Neuronal stem cell (in vitro differentiated cells): Measurements from ENCODE around the gene NRDE2. TPM values are rescaled to one million over a fixed set of nuclear protein-coding genes. Genes with fewer than 3 reads are reported as not detected.
A peak's percentile ranks its signal among the peaks of the same experiment; 100 is the strongest.

Experiments
- DNase-seq: peaks from one replicate; pipeline ENCODE4 v3.0.0-alpha.2; 2013; ENCODE audit warnings: low spot score
- H2AFZ ChIP-seq: one replicate; pipeline ENCODE4 v1.6.1; 2013; ENCODE audit warnings: mild to moderate bottlenecking, low read length, inconsistent platforms
- H2AK5ac ChIP-seq: 2 replicates; pipeline ENCODE4 v1.6.1; 2013; ENCODE audit warnings: low read depth, mild to moderate bottlenecking, inconsistent platforms, low read length, moderate library complexity, mixed read lengths
- H2BK120ac ChIP-seq: 2 replicates; pipeline ENCODE4 v1.6.1; 2013; ENCODE audit warnings: low read depth, mild to moderate bottlenecking, inconsistent platforms, low read length, moderate library complexity, mixed read lengths
- H2BK12ac ChIP-seq: one replicate; pipeline ENCODE4 v1.6.1; 2013; ENCODE audit warnings: low read length, inconsistent platforms
- H2BK15ac ChIP-seq: 2 replicates; pipeline ENCODE4 v1.6.1; 2013; ENCODE audit warnings: mild to moderate bottlenecking, low read length, inconsistent platforms, mixed read lengths
- H2BK5ac ChIP-seq: one replicate; pipeline ENCODE4 v1.6.1; 2013; ENCODE audit warnings: inconsistent platforms, mild to moderate bottlenecking, low read length, moderate library complexity
- H3K14ac ChIP-seq: one replicate; pipeline ENCODE4 v1.6.1; 2013; ENCODE audit warnings: low read length, inconsistent platforms
- H3K18ac ChIP-seq: 2 replicates; pipeline ENCODE4 v1.6.1; 2013; ENCODE audit warnings: low read length, inconsistent platforms
- H3K23ac ChIP-seq: 2 replicates; pipeline ENCODE4 v1.6.1; 2013; ENCODE audit warnings: low read depth, mild to moderate bottlenecking, mixed read lengths, low read length, inconsistent platforms; ENCODE audit not compliant: poor library complexity
- H3K27ac ChIP-seq: replicated peaks from 3 replicates; pipeline ENCODE4 v1.5.1; 2013; ENCODE audit warnings: low read length, inconsistent platforms
- H3K27me3 ChIP-seq, 3 experiments: 2 replicates each; pipeline ENCODE4 v1.6.1; 2013; ENCODE audit warnings: low read length in 3 of 3, mild to moderate bottlenecking in 2 of 3, inconsistent platforms in 1 of 3, low read depth in 1 of 3, mixed read lengths in 1 of 3, moderate library complexity in 1 of 3; ENCODE audit not compliant: control insufficient read depth in 3 of 3, insufficient read depth in 3 of 3
- H3K36me3 ChIP-seq, 2 donors: replicated peaks in 1 of 2; 2 replicates each; pipeline ENCODE4 v1.6.1; 2013; ENCODE audit warnings: low read length in 2 of 2; ENCODE audit not compliant: control insufficient read depth in 2 of 2, insufficient read depth in 2 of 2
- H3K4ac ChIP-seq: 2 replicates; pipeline ENCODE4 v1.6.1; 2013; ENCODE audit warnings: inconsistent platforms, mild to moderate bottlenecking, low read length, moderate library complexity
- H3K4me1 ChIP-seq, 2 donors: 1 replicate in 1 of 2; 2 replicates in 1 of 2; pipeline ENCODE4 v1.6.1; 2013; ENCODE audit warnings: low read length in 2 of 2, low read depth in 1 of 2; ENCODE audit not compliant: control insufficient read depth in 2 of 2, insufficient read depth in 1 of 2
- H3K4me2 ChIP-seq: one replicate; pipeline ENCODE4 v1.6.1; 2013; ENCODE audit warnings: mild to moderate bottlenecking, low read length, inconsistent platforms; ENCODE audit not compliant: insufficient read depth, poor library complexity, severe bottlenecking
- H3K4me3 ChIP-seq, 2 donors: 2 replicates each; pipeline ENCODE4 v1.5.1; 2013; ENCODE audit warnings: low read length in 2 of 2, mild to moderate bottlenecking in 2 of 2, inconsistent platforms in 1 of 2, moderate library complexity in 1 of 2
- H3K79me1 ChIP-seq: one replicate; pipeline ENCODE4 v1.6.1; 2013; ENCODE audit warnings: low read depth, mild to moderate bottlenecking, inconsistent platforms, low read length, moderate library complexity
- H3K9ac ChIP-seq: one replicate; pipeline ENCODE4 v1.6.1; 2013; ENCODE audit warnings: mild to moderate bottlenecking, low read depth, low read length, inconsistent platforms; ENCODE audit not compliant: poor library complexity
- H3K9me3 ChIP-seq, 2 donors: replicated peaks in 1 of 2; 2 replicates each; pipeline versions ENCODE3 to v1.6.1; 2013; ENCODE audit warnings: low read length in 2 of 2, mild to moderate bottlenecking in 2 of 2, inconsistent platforms in 1 of 2, low read depth in 1 of 2, mixed read lengths in 1 of 2, moderate library complexity in 1 of 2; ENCODE audit not compliant: control insufficient read depth in 2 of 2, insufficient read depth in 1 of 2
- H4K8ac ChIP-seq: one replicate; pipeline ENCODE4 v1.6.1; 2013; ENCODE audit warnings: low read depth, mild to moderate bottlenecking, inconsistent platforms, low read length, moderate library complexity
- H4K91ac ChIP-seq: one replicate; pipeline ENCODE4 v1.6.1; 2013; ENCODE audit warnings: low read length, low read depth, mild to moderate bottlenecking, inconsistent platforms; ENCODE audit not compliant: poor library complexity
- WGBS, 2 donors: extraction: QIAGEN DNeasy Blood & Tissue Kit; methylation state at CpG; one replicate each; pipeline ENCODE4 v1.1.7; 2013; ENCODE audit warnings: missing lambda C conversion rate in 2 of 2, mixed read lengths in 1 of 2; ENCODE audit not compliant: insufficient read length in 2 of 2, insufficient replicate concordance in 1 of 2; ENCODE audit errors: extremely low coverage in 2 of 2; 5-methylcytosine and 5-hydroxymethylcytosine counted together
- polyA plus RNA-seq, 2 experiments: library from polyadenylated mRNA; stranded (reverse); fragments of 200-250 nt; gene quantifications; one replicate each; pipeline ENCODE4 v1.2.3, GENCODE V29; 2013

Gene NRDE2, protein sequence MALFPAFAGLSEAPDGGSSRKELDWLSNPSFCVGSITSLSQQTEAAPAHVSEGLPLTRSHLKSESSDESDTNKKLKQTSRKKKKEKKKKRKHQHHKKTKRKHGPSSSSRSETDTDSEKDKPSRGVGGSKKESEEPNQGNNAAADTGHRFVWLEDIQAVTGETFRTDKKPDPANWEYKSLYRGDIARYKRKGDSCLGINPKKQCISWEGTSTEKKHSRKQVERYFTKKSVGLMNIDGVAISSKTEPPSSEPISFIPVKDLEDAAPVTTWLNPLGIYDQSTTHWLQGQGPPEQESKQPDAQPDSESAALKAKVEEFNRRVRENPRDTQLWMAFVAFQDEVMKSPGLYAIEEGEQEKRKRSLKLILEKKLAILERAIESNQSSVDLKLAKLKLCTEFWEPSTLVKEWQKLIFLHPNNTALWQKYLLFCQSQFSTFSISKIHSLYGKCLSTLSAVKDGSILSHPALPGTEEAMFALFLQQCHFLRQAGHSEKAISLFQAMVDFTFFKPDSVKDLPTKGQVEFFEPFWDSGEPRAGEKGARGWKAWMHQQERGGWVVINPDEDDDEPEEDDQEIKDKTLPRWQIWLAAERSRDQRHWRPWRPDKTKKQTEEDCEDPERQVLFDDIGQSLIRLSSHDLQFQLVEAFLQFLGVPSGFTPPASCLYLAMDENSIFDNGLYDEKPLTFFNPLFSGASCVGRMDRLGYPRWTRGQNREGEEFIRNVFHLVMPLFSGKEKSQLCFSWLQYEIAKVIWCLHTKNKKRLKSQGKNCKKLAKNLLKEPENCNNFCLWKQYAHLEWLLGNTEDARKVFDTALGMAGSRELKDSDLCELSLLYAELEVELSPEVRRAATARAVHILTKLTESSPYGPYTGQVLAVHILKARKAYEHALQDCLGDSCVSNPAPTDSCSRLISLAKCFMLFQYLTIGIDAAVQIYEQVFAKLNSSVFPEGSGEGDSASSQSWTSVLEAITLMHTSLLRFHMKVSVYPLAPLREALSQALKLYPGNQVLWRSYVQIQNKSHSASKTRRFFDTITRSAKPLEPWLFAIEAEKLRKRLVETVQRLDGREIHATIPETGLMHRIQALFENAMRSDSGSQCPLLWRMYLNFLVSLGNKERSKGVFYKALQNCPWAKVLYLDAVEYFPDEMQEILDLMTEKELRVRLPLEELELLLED
- 7.0 TPM for polyA plus RNA-seq (2013, experiment 1 of 2)
- polyA plus RNA-seq (2013, experiment 2 of 2): 7.1 TPM

DNA sequence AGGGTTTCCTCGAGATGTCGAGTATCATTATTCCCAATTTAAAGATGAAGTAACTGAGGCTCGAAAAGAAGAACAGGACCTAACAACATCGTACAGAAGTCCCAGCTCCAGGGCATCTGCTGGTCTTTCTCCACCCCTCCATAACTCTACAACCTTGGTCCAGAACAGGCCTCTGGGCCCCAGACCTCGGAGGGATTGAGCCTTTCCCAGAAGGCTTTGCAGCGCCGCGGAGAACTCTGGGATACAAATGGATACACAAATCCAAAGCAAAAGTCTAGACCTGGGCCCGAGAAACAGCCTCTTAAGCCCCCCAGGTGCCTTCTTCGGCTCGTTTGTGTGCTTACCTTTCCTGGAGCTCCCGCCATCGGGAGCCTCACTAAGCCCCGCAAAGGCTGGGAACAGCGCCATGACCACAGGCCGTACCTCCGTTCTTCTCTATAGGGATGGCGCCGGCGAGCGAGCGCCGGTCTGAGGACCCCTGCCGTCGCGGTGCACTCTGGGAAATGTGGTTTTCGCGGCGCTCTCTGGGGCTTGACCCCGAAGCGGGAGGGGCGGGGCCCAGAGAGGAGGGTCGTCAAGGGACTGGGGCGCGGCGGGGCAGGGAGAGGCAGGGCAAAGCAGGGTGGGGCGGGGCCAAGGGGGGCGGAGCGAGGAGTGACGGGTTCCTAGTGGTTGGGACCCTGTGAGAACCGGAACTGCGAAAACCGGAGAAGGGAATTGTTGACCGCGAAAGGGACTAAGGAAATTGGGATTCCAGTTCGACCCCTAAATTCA lies at the start of gene NRDE2:
Gene NRDE2 (minus strand): TSS at position 445 of the 774 bp plus-strand sequence. CDS start 37 bp downstream, at position 408.
- peak; percentile 97 for DNase-seq
- Histone ChIP-seq H2BK5ac (no peak within 1 kb of the TSS), H3K4me3 (peak within 1 kb of the TSS; percentile 67 to 93), H3K23ac (no peak within 1 kb of the TSS), H2AFZ (peak within 1 kb of the TSS; percentile 93), H3K14ac (no peak within 1 kb of the TSS), H4K8ac (no peak within 1 kb of the TSS), H3K27me3 (peaks cover 0 to 9% (median 4%) of the 10 kb centered on the region in 3 experiments), H3K18ac (peak within 1 kb of the TSS; percentile 78), H2BK120ac (no peak within 1 kb of the TSS), H3K9me3 (no peaks in the 10 kb centered on the region), H3K36me3 (peaks cover 0 to 5% of the 10 kb centered on the region in 2 donors), H2AK5ac (no peak within 1 kb of the TSS), H3K27ac (peak within 1 kb of the TSS; percentile 75), H2BK12ac (no peak within 1 kb of the TSS), H3K4me2 (peak within 1 kb of the TSS; percentile 59), H3K4me1 (peaks cover 2 to 4% of the 10 kb centered on the region in 2 donors), H4K91ac (no peak within 1 kb of the TSS), H3K9ac (no peak within 1 kb of the TSS), H2BK15ac (no peak within 1 kb of the TSS), H3K79me1 (no peaks in the 10 kb centered on the region), H3K4ac (no peak within 1 kb of the TSS)
- WGBS, 2 donors: no CpG with 5 or more reads among the region's 46 CpGs

DNA sequence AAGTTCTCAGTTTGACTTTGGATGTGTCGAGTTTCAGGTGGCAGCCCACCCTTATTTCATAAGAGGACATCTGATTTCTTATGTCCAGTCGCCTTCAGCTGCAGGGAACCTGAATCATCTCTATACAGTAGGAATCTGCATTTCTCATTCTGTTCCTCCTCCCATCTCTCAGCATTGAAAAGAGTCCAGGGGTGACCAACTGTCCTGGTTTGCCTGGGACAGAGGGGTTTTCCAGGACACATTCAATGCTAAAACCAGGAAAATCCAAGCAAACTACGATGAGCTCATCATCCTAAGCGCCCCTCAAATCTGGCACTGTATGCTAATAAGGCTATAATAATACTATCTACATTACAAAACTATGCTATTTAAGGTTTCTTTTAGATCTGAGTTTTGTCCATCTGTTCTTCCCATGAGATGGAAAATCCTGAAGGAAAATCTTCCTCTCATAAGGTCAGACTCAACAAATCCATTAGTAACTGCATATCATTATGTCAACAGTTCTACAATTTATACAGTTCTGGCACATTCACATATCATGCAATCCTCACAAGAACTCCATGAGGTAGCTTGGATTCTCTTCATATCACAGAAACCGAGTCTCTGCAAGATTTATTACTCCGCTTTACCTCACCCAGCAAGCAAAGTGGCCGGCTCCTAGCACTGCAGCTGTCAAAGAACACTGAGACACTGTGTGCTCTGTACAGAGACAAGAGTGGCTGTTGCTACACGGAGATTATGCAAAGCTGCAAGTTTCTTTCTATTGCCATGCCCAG lies 49.5 kb upstream of the NRDE2 start:
- Histone ChIP-seq H3K36me3 (no peaks in the 10 kb centered on the region), H2BK15ac (no peak overlapping the region), H2BK5ac (no peak overlapping the region), H3K27ac (no peak overlapping the region), H2BK12ac (no peak overlapping the region), H3K27me3 (no peaks in the 10 kb centered on the region), H2BK120ac (no peak overlapping the region), H3K79me1 (no peaks in the 10 kb centered on the region), H4K8ac (no peak overlapping the region), H4K91ac (no peak overlapping the region), H2AK5ac (no peak overlapping the region), H3K4me2 (no peak overlapping the region), H3K4ac (no peak overlapping the region), H3K9ac (no peak overlapping the region), H3K14ac (no peak overlapping the region), H3K9me3 (no peaks in the 10 kb centered on the region), H3K4me3 (peak overlapping the region in 1 of 2 donors; percentile 61), H2AFZ (peak overlapping the region; percentile 93), H3K18ac (no peak overlapping the region), H3K4me1 (peaks cover 13 to 16% of the 10 kb centered on the region in 2 donors), H3K23ac (no peak overlapping the region)
- WGBS, 2 donors: no CpG with 5 or more reads among the region's 8 CpGs
- no peak for DNase-seq

DNA sequence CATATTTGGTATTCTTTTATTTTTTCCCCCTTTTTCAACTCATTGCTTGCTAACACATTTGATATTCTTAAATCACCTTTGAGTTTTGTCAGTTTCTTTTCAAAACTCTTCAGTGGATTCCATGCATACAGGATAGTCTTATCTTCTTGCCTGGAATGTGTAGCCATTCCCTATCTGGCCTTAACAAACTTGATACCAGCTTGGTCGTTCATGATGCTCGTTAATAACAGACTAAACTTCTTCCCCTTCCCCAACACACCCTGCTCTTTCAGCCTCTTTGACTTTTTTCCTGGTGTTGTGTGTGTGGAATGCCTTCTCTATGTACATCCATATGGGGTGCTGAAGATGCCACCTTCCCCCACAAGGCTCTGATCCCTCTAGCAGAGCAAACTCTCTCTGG lies 47.4 kb upstream of the NRDE2 start:
- Histone ChIP-seq H4K91ac (no peak overlapping the region), H3K18ac (no peak overlapping the region), H3K36me3 (no peaks in the 10 kb centered on the region), H3K4ac (no peak overlapping the region), H4K8ac (no peak overlapping the region), H2AK5ac (no peak overlapping the region), H2BK120ac (no peak overlapping the region), H2BK12ac (no peak overlapping the region), H3K4me3 (no peak overlapping the region), H2BK15ac (no peak overlapping the region), H3K27ac (no peak overlapping the region), H3K9me3 (no peaks in the 10 kb centered on the region), H3K79me1 (no peaks in the 10 kb centered on the region), H3K14ac (no peak overlapping the region), H3K9ac (no peak overlapping the region), H3K4me2 (no peak overlapping the region), H2BK5ac (no peak overlapping the region), H2AFZ (no peak overlapping the region), H3K27me3 (no peaks in the 10 kb centered on the region), H3K4me1 (peaks cover 9 to 12% of the 10 kb centered on the region in 2 donors), H3K23ac (no peak overlapping the region)
- WGBS, 2 donors: no CpG with 5 or more reads among the region's 2 CpGs
- DNase-seq: no peak
